A549 (cell line): ENCODE measurements around the gene IRF5. TPM values are rescaled to one million over a fixed set of nuclear protein-coding genes. Genes with fewer than 3 reads are reported as not detected.

Source experiments
- ATAC-seq, 2 experiments: fragments of 200-7000 bp in 1 of 2; fragments of >200 bp in 1 of 2; cut with Nextera tagmentation in 1 of 2; cut with Tn5 transposase in 1 of 2; 3 replicates each; pipeline versions ENCODE4 v1.8.0 to v1.9.1; 2018 to 2020; ENCODE audit warnings: mild to moderate bottlenecking in 1 of 2, moderate library complexity in 1 of 2
- CTCF ChIA-PET: fragments of 300-600 bp; sonication (Branson Sonifier 250); formaldehyde crosslinking; extraction: SDS; loops from one replicate; lab custom pipeline; 2021; ENCODE audit warnings: antibody characterized with exemption, inconsistent platforms; lab: Yijun Ruan, JAX
- POLR2A ChIA-PET: fragments of 350-600 bp; formaldehyde crosslinking; extraction: SDS; loops from one replicate; lab custom pipeline; 2021; ENCODE audit warnings: antibody characterized with exemption, inconsistent platforms; lab: Yijun Ruan, JAX
- DNase-seq, 2 experiments: peaks; one replicate each; pipeline versions ENCODE4 v3.0.0 to v3.0.0-alpha.2; 2011 to 2016; ENCODE audit warnings: low read depth in 1 of 2, low spot score in 1 of 2
- FAIRE-seq: peaks from 2 replicates; lab custom pipeline; 2011; peaks lifted over from hg19 to GRCh38; lab: Jason Lieb, UNC
- H3K27ac ChIP-seq, 2 experiments: fragments of >200 bp; sonication (Bioruptor Twin); formaldehyde crosslinking; 3 replicates each; pipeline ENCODE4 v1.5.1; 2016 to 2017
- H3K4me1 ChIP-seq: fragments of >200 bp; sonication (Bioruptor Twin); formaldehyde crosslinking; 3 replicates; pipeline ENCODE4 v1.6.1; 2016
- H3K4me2 ChIP-seq: fragments of >200 bp; sonication (Bioruptor Twin); formaldehyde crosslinking; 3 replicates; pipeline ENCODE4 v1.6.1; 2016
- H3K4me3 ChIP-seq: fragments of >200 bp; sonication (Bioruptor Twin); formaldehyde crosslinking; 3 replicates; pipeline ENCODE4 v1.5.1; 2016
- H3K9me3 ChIP-seq: fragments of >200 bp; sonication (Bioruptor Twin); formaldehyde crosslinking; 3 replicates; pipeline ENCODE4 v1.6.1; 2016
- BCL3 ChIP-seq: fragments of >200 bp; sonication (Bioruptor Twin); formaldehyde crosslinking; IDR thresholded peaks from 3 replicates; pipeline ENCODE4 v1.6.1; 2016
- CBX2 ChIP-seq: fragments of 200-600 bp; sonication (generic); IDR thresholded peaks from 2 replicates; pipeline ENCODE4 v1.6.1; 2016; ENCODE audit warnings: low read depth, mild to moderate bottlenecking, borderline replicate concordance
- CBX8 ChIP-seq: fragments of 200-600 bp; sonication (generic); IDR thresholded peaks from 2 replicates; pipeline ENCODE4 v1.6.1; 2016
- CHD2 ChIP-seq: fragments of 150-350 bp; IDR thresholded peaks from 2 replicates; pipeline ENCODE4 v1.6.1; 2014; ENCODE audit warnings: low read length; ENCODE audit not compliant: partially characterized antibody
- CTCF ChIP-seq: fragments of >200 bp; sonication (Bioruptor Twin); formaldehyde crosslinking; IDR thresholded peaks from 3 replicates; pipeline ENCODE4 v1.5.1; 2016
- E2F6 ChIP-seq: IDR thresholded peaks from 2 replicates; pipeline ENCODE4 v1.6.1; 2012; ENCODE audit warnings: low read depth, borderline replicate concordance
- ELK1 ChIP-seq: fragments of 150-350 bp; IDR thresholded peaks from 2 replicates; pipeline ENCODE4 v1.6.1; 2014; ENCODE audit warnings: low read depth, mild to moderate bottlenecking, low read length
- FOSB ChIP-seq: fragments of 250-450 bp; sonication (Bioruptor Pico); IDR thresholded peaks from 2 replicates; pipeline ENCODE4 v1.5.0; 2020; ENCODE audit warnings: mild to moderate bottlenecking, moderate library complexity
- FOSL2 ChIP-seq, 2 experiments: fragments of 450-650 bp in 1 of 2; fragments of >200 bp in 1 of 2; sonication (Bioruptor Twin) in 1 of 2; formaldehyde crosslinking; IDR thresholded peaks; 2 replicates each; pipeline versions ENCODE4 v1.5.0 to v1.6.1; 2016 to 2020; ENCODE audit warnings: mild to moderate bottlenecking in 1 of 2, moderate library complexity in 1 of 2
- FOXS1 ChIP-seq: fragments of 250-450 bp; sonication (Bioruptor Pico); IDR thresholded peaks from 2 replicates; pipeline ENCODE4 v1.5.0; 2020; ENCODE audit warnings: mild to moderate bottlenecking, moderate library complexity
- GATA3 ChIP-seq: IDR thresholded peaks from 2 replicates; pipeline ENCODE4 v1.6.1; 2012; ENCODE audit warnings: borderline replicate concordance
- HDAC2 ChIP-seq: fragments of 200-600 bp; sonication (generic); IDR thresholded peaks from 2 replicates; pipeline ENCODE4 v1.6.1; 2016
- HES2 ChIP-seq: fragments of >200 bp; sonication (Bioruptor Twin); formaldehyde crosslinking; IDR thresholded peaks from 2 replicates; pipeline ENCODE4 v1.6.1; 2016
- HEYL ChIP-seq: fragments of 250-450 bp; sonication (Bioruptor Pico); IDR thresholded peaks from 2 replicates; pipeline ENCODE4 v1.8.0; 2021; ENCODE audit warnings: mild to moderate bottlenecking, moderate library complexity
- HOXA7 ChIP-seq: fragments of 250-450 bp; sonication (Bioruptor Pico); IDR thresholded peaks from 2 replicates; pipeline ENCODE4 v1.5.0; 2020; ENCODE audit warnings: mild to moderate bottlenecking, moderate library complexity
- HOXB13 ChIP-seq: fragments of 250-450 bp; sonication (Bioruptor Pico); IDR thresholded peaks from 2 replicates; pipeline ENCODE4 v1.5.0; 2020; ENCODE audit warnings: low read depth, mild to moderate bottlenecking, moderate library complexity
- HOXB5 ChIP-seq: fragments of 250-450 bp; sonication (Bioruptor Pico); IDR thresholded peaks from 2 replicates; pipeline ENCODE4 v1.5.0; 2020; ENCODE audit warnings: mild to moderate bottlenecking, moderate library complexity
- KDM5A ChIP-seq: fragments of 200-600 bp; sonication (generic); IDR thresholded peaks from 2 replicates; pipeline ENCODE4 v1.6.1; 2016; ENCODE audit warnings: antibody characterized with exemption, mild to moderate bottlenecking
- MAX ChIP-seq: IDR thresholded peaks from 2 replicates; pipeline ENCODE4 v1.6.1; 2012
- MAZ ChIP-seq: fragments of 150-350 bp; IDR thresholded peaks from 2 replicates; pipeline ENCODE4 v1.6.1; 2014; ENCODE audit warnings: antibody characterized with exemption, low read depth, low read length, borderline replicate concordance
- MYC ChIP-seq: IDR thresholded peaks from 2 replicates; pipeline ENCODE4 v1.6.1; 2012; ENCODE audit warnings: mild to moderate bottlenecking, inconsistent platforms, low read length, improper control_type of control experiment, borderline replicate concordance
- NFE2L2 ChIP-seq: fragments of 150-350 bp; conservative IDR thresholded peaks from 2 replicates; pipeline ENCODE4 v1.6.1; 2014; ENCODE audit warnings: low read length
- NR3C1 ChIP-seq: fragments of >200 bp; sonication (Bioruptor Twin); formaldehyde crosslinking; IDR thresholded peaks from 3 replicates; pipeline ENCODE4 v1.6.1; 2017
- PHF8 ChIP-seq: fragments of 200-600 bp; sonication (generic); IDR thresholded peaks from 2 replicates; pipeline ENCODE4 v1.6.1; 2016; ENCODE audit warnings: low read depth, mild to moderate bottlenecking, antibody characterized with exemption, moderate library complexity, borderline replicate concordance
- POLR2A ChIP-seq: IDR thresholded peaks from 2 replicates; pipeline ENCODE4 v1.6.1; 2012; ENCODE audit warnings: mild to moderate bottlenecking, low read length
- RARB ChIP-seq: fragments of 250-450 bp; sonication (Bioruptor Pico); IDR thresholded peaks from 2 replicates; pipeline ENCODE4 v1.8.0; 2021; ENCODE audit warnings: mild to moderate bottlenecking, moderate library complexity
- RCOR1 ChIP-seq: fragments of 150-350 bp; IDR thresholded peaks from 2 replicates; pipeline ENCODE4 v1.6.1; 2014; ENCODE audit warnings: antibody characterized with exemption, low read length, low read depth
- RNF2 ChIP-seq: fragments of 200-600 bp; sonication (generic); IDR thresholded peaks from 2 replicates; pipeline ENCODE4 v1.6.1; 2016; ENCODE audit warnings: low read depth, mild to moderate bottlenecking, antibody characterized with exemption, moderate library complexity, borderline replicate concordance
- SREBF2 ChIP-seq: fragments of 450-650 bp; IDR thresholded peaks from 2 replicates; pipeline ENCODE4 v1.6.1; 2014; ENCODE audit warnings: mild to moderate bottlenecking, moderate library complexity
- ZC3H11A ChIP-seq: fragments of 450-650 bp; IDR thresholded peaks from 2 replicates; pipeline ENCODE4 v1.6.1; 2014; ENCODE audit warnings: antibody characterized with exemption, mild to moderate bottlenecking
- ZFP36 ChIP-seq: fragments of 450-650 bp; IDR thresholded peaks from 2 replicates; pipeline ENCODE4 v1.6.1; 2014; ENCODE audit warnings: borderline replicate concordance; ENCODE audit not compliant: partially characterized antibody
- ZSCAN20 ChIP-seq: fragments of 250-450 bp; sonication (Bioruptor Pico); IDR thresholded peaks from 2 replicates; pipeline ENCODE4 v1.8.0; 2022; ENCODE audit warnings: mild to moderate bottlenecking, moderate library complexity
- WGBS: methylation state at CpG from one replicate; pipeline ENCODE4 v1.1.6; 2017; ENCODE audit errors: missing lambda C conversion rate; 5-methylcytosine and 5-hydroxymethylcytosine counted together
- polyA plus RNA-seq, 4 experiments: library from polyadenylated mRNA; depleted of rRNA in 3 of 4; stranded (reverse); fragments of >200 nt; fragmentation: RNase III in 1 of 4; extraction: RNeasy Plus Mini Kit Qiagen cat#74134 plus additional on column Dnase treatment in 1 of 4; gene quantifications; 2 replicates in 3 of 4; 3 replicates in 1 of 4; pipeline ENCODE4 v1.2.3, GENCODE V29; 2011 to 2017

Gene IRF5
- polyA plus RNA-seq, 2 of the 4 experiments (the other 2 are of a cell fraction): 5.5 to 8.7 TPM

GRCh38 chr7:128955981-128956380 is 18.3 kb downstream of the IRF5 start:
- ATAC-seq (no peak), FAIRE-seq (no peak), DNase-seq (no peak)
- CTCF ChIA-PET: interaction anchor here (0.6 to 1.6 kb wide), 6 partner anchors 9 to 255 kb away, joined by 3 to 9 read pairs (median 3); no protein-coding TSS in a partner anchor
- Histone ChIP-seq H3K4me3 (no peak overlapping the region), H3K9me3 (no peaks in the 10 kb centered on the region), H3K27ac (no peak overlapping the region), H3K4me1 (no peaks in the 10 kb centered on the region), H3K4me2 (no peak overlapping the region)
- no peak for TF ChIP-seq GATA3
- TF ChIP-seq CBX8: no peak
- TF ChIP-seq CTCF: no peak
- no peak for TF ChIP-seq MAZ
- no peak for TF ChIP-seq HES2
- TF ChIP-seq CHD2: no peak
- no peak for TF ChIP-seq ZSCAN20
- no peak for TF ChIP-seq SREBF2
- no peak for TF ChIP-seq RARB (CRISPR knock-in tag)
- no peak for TF ChIP-seq PHF8
- no peak for TF ChIP-seq FOXS1
- TF ChIP-seq HEYL (CRISPR knock-in tag): no peak
- TF ChIP-seq HOXB5 (CRISPR knock-in tag): no peak
- TF ChIP-seq NFE2L2: no peak
- TF ChIP-seq BCL3: no peak
- no peak for TF ChIP-seq E2F6
- TF ChIP-seq RCOR1: no peak
- TF ChIP-seq FOSL2 (IDR thresholded peaks at IDR 0.05): no peak
- TF ChIP-seq FOSL2 (CRISPR knock-in tag; IDR thresholded peaks at IDR 0.05): no peak
- TF ChIP-seq CBX2: no peak
- no peak for TF ChIP-seq RNF2
- POLR2A ChIA-PET: no interaction called here

- H3K4me1 ChIP-seq: no peaks in the 10 kb centered on the region
- ChIA-PET POLR2A (no interaction called here), CTCF (interaction anchor here (1.6 kb wide), 1 partner anchor 13 kb away, joined by 6 read pairs; no protein-coding TSS in a partner anchor)
- no peak for ATAC-seq
- no peak overlapping the region for H3K4me3 ChIP-seq
- no peak overlapping the region for H3K4me2 ChIP-seq
- 99% methylated on average over 4 of the region's 4 CpGs for WGBS
- no peaks in the 10 kb centered on the region for H3K9me3 ChIP-seq
- TF ChIP-seq FOSB (CRISPR knock-in tag): no peak
- no peak for TF ChIP-seq HDAC2
- TF ChIP-seq E2F6: no peak
- TF ChIP-seq ZFP36: no peak
- TF ChIP-seq MAX: no peak
- no peak for TF ChIP-seq KDM5A
- no peak for TF ChIP-seq NFE2L2
- no peak for TF ChIP-seq HOXB13 (CRISPR knock-in tag)
- TF ChIP-seq ZC3H11A: no peak
- no peak for TF ChIP-seq MAZ
- TF ChIP-seq RARB (CRISPR knock-in tag): no peak
- TF ChIP-seq MYC: no peak
- no peak for TF ChIP-seq HOXA7 (CRISPR knock-in tag)
- TF ChIP-seq BCL3: no peak
- no peak for TF ChIP-seq ELK1
- TF ChIP-seq POLR2A: no peak
- no peak for TF ChIP-seq NR3C1
- DNase-seq: no peak
- no peak overlapping the region for H3K27ac ChIP-seq
- FAIRE-seq: no peak
These were observed 21.6 kb downstream of the IRF5 start for GRCh38 chr7:128959296-128959695.
